ENCODE results near the gene CD101. TPM values are rescaled to one million over a fixed set of nuclear protein-coding genes. Genes with fewer than 3 reads are reported as not detected.

CD101 gene
- total RNA-seq, 1 donor from 2014 or later: 1.4 TPM

DNA sequence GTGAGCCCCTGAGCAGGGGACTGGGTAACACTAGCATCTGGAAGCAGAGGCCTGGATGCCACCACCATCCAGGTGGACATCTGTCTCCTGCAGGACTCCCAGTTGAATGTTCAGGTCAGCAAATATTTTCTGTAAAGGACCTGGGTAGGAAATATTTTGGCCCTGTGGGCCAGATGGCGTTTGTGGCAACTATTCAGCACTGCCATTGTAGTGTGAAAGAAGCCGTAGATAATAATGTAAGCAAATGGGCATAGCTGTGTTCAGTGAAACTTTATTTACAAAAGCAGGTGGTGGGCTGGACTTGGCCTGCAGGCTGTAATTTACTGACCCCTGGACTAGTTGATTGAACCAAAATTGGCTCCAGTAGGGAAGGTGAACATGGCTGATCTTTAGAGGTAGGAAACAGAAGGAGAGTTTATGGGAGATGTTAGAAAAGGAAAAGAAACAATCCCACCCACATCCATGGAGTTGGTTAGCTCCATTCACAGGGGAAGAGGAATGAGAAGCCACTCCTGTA lies 20.0 kb upstream of the CD101 start:
- no peaks in the 10 kb centered on the region for H3K27me3 Mint-ChIP-seq (ENCODE audit: low read depth)
- H3K4me3 Mint-ChIP-seq (ENCODE audit: unreplicated experiment): no peak overlapping the region
- H3K4me1 Mint-ChIP-seq (ENCODE audit: low read depth): peaks cover 6% of the 10 kb centered on the region
- H3K36me3 Mint-ChIP-seq (ENCODE audit: low read depth): peaks cover 8% of the 10 kb centered on the region
- no peak overlapping the region for H3K27ac Mint-ChIP-seq (ENCODE audit: unreplicated experiment)
- DNase-seq (ENCODE audit: low spot score): no peak
- TF ChIP-seq CTCF (IDR thresholded peaks at IDR 0.05): no peak
- peaks cover 10% of the 10 kb centered on the region for H3K9me3 Mint-ChIP-seq (ENCODE audit: low read depth)

- Mint-ChIP-seq H3K9me3 (ENCODE audit: low read depth) (peaks cover 5% of the 10 kb centered on the region), H3K4me1 (ENCODE audit: low read depth) (peaks cover 6% of the 10 kb centered on the region), H3K4me3 (ENCODE audit: unreplicated experiment) (no peak overlapping the region), H3K27me3 (ENCODE audit: low read depth) (no peaks in the 10 kb centered on the region), H3K27ac (ENCODE audit: unreplicated experiment) (no peak overlapping the region), H3K36me3 (ENCODE audit: low read depth) (peaks cover 14% of the 10 kb centered on the region)
- TF ChIP-seq CTCF (IDR thresholded peaks at IDR 0.05): no peak
- no peak for DNase-seq (ENCODE audit: low spot score)
Observed at GRCh38 chr1:116982319-116983004, 19.1 kb upstream of the CD101 start.

GRCh38 chr1:116983112-116983511 lies 18.4 kb upstream of the CD101 start:
- no peak for DNase-seq (ENCODE audit: low spot score)
- TF ChIP-seq CTCF (IDR thresholded peaks at IDR 0.05): no peak
- no peaks in the 10 kb centered on the region for H3K27me3 Mint-ChIP-seq (ENCODE audit: low read depth)
- no peak overlapping the region for H3K4me3 Mint-ChIP-seq (ENCODE audit: unreplicated experiment)
- peaks cover 9% of the 10 kb centered on the region for H3K4me1 Mint-ChIP-seq (ENCODE audit: low read depth)
- H3K27ac Mint-ChIP-seq (ENCODE audit: unreplicated experiment): no peak overlapping the region
- H3K36me3 Mint-ChIP-seq (ENCODE audit: low read depth): peaks cover 14% of the 10 kb centered on the region
- H3K9me3 Mint-ChIP-seq (ENCODE audit: low read depth): peaks cover 3% of the 10 kb centered on the region

GRCh38 chr1:116983678-116984077 lies 17.9 kb upstream of the CD101 start:
- H3K4me1 Mint-ChIP-seq (ENCODE audit: low read depth): peaks cover 15% of the 10 kb centered on the region
- no peak for DNase-seq (ENCODE audit: low spot score)
- no peaks in the 10 kb centered on the region for H3K27me3 Mint-ChIP-seq (ENCODE audit: low read depth)
- no peak overlapping the region for H3K4me3 Mint-ChIP-seq (ENCODE audit: unreplicated experiment)
- no peak for TF ChIP-seq CTCF (IDR thresholded peaks at IDR 0.05)
- no peak overlapping the region for H3K27ac Mint-ChIP-seq (ENCODE audit: unreplicated experiment)
- H3K36me3 Mint-ChIP-seq (ENCODE audit: low read depth): peaks cover 16% of the 10 kb centered on the region
- peaks cover 3% of the 10 kb centered on the region for H3K9me3 Mint-ChIP-seq (ENCODE audit: low read depth)

DNA sequence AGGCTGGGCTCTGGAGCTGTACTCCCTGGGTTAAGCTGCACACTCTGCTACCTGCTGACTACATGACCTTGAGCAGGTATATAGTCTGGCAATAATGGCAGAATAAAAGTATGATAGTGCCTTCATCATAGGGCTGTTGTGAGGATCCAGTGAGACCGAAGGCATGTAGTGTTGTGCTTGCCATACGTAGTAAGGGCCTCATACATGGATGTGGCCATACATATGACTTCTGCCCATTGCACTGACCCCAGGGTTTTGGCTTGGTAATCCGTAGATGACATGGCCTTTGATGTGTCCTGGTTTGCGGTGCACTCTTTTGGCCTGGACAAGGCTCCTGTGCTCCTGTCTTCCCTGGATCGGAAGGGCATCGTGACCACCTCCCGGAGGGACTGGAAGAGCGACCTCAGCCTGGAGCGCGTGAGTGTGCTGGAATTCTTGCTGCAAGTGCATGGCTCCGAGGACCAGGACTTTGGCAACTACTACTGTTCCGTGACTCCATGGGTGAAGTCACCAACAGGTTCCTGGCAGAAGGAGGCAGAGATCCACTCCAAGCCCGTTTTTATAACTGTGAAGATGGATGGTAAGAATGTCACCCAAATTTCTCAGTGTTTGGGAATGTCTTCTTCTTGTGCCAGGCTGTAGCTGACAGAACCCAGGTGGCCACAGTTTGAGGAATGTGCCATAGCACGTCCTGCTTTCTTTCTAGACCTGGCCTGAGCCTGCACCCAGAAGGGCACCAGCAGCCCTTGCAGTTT lies 17.0 kb upstream of the CD101 start:
- no peak overlapping the region for H3K4me3 Mint-ChIP-seq (ENCODE audit: unreplicated experiment)
- no peak for TF ChIP-seq CTCF (IDR thresholded peaks at IDR 0.05)
- no peak overlapping the region for H3K27ac Mint-ChIP-seq (ENCODE audit: unreplicated experiment)
- H3K9me3 Mint-ChIP-seq (ENCODE audit: low read depth): peaks cover 3% of the 10 kb centered on the region
- no peaks in the 10 kb centered on the region for H3K27me3 Mint-ChIP-seq (ENCODE audit: low read depth)
- peaks cover 17% of the 10 kb centered on the region for H3K4me1 Mint-ChIP-seq (ENCODE audit: low read depth)
- H3K36me3 Mint-ChIP-seq (ENCODE audit: low read depth): peaks cover 12% of the 10 kb centered on the region
- DNase-seq (ENCODE audit: low spot score): no peak
